ENCODE results near the gene RBM8A. TPM values are rescaled to one million over a fixed set of nuclear protein-coding genes. Genes with fewer than 3 reads are reported as not detected.

Gene RBM8A
- total RNA-seq, 4 donors from 2014 or later = 118 to 226 (median 146) TPM

GRCh38 chr1:145956781-145957442 lies 29.6 kb upstream of the RBM8A start:
- peak overlapping the region; percentile 97 for H3K27ac ChIP-seq
- H3K36me3 ChIP-seq = no peaks in the 10 kb centered on the region
- H3K4me1 ChIP-seq = no peaks in the 10 kb centered on the region
- no peaks in the 10 kb centered on the region for H3K27me3 ChIP-seq
- intact Hi-C loops (cut with DNase I; ENCODE audit: low total_unique reads) = no loop called here
- no peaks in the 10 kb centered on the region for H3K9me3 ChIP-seq
- TF ChIP-seq POLR2A (IDR thresholded peaks at IDR 0.05) (no peak), CTCF (IDR thresholded peaks at IDR 0.05) (peak in 1 of 4 experiments; percentile 5)
- DNase-seq = peak; percentile 66 to 72
- H3K4me3 ChIP-seq = peak overlapping the region; percentile 69 to 83

DNA sequence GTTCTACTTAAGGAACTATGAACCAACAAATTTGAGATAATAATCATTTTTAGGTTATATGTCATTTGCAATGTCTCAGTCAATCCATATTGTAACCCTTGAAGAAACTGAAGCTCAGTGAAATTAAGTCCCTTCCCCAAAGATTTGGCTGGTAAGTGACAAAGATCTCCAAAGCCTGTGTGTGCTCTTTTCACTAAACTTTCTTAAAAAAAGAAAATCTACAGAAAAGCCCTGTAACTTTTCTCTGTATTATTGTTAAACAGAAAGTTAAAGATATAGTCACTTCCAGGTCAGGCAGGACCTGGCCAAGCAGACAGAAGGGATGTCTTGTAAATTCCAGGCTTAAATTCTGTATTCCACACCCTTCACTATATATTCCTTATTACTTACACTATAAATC lies 29.1 kb upstream of the RBM8A start:
- Histone ChIP-seq H3K27me3 (no peaks in the 10 kb centered on the region), H3K4me3 (peak overlapping the region; percentile 69 to 83), H3K36me3 (no peaks in the 10 kb centered on the region), H3K27ac (peak overlapping the region; percentile 97), H3K9me3 (no peaks in the 10 kb centered on the region), H3K4me1 (no peaks in the 10 kb centered on the region)
- TF ChIP-seq CTCF (IDR thresholded peaks at IDR 0.05) (no peak), POLR2A (IDR thresholded peaks at IDR 0.05) (no peak)
- no peak for DNase-seq
- intact Hi-C loops (cut with DNase I; ENCODE audit: low total_unique reads) = no loop called here

DNA sequence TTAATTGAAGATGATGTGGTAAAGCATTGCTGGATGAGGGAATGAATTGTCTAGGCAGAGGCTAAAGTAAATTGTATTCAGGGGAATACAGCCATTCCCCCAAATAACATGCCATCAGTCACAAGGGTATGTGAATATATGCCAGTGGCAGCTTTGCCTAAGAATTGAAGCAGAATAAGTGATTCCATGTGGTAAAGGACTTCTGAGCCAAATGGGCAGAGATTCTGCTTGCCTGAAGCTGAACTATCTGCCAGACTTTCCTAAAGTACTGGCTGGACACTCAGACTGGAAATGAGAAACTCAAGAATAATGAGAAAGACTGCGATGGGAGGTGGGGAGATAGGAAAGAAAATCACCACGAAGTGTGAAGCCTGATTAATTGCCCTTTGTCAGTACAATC lies 28.2 kb upstream of the RBM8A start:
- peak overlapping the region in 1 of 2 donors; percentile 83 for H3K4me3 ChIP-seq
- no peak for DNase-seq
- H3K27ac ChIP-seq = peak overlapping the region; percentile 97
- no peak for TF ChIP-seq CTCF (IDR thresholded peaks at IDR 0.05)
- TF ChIP-seq POLR2A (IDR thresholded peaks at IDR 0.05) = no peak
- H3K36me3 ChIP-seq = no peaks in the 10 kb centered on the region
- H3K4me1 ChIP-seq = no peaks in the 10 kb centered on the region
- no peaks in the 10 kb centered on the region for H3K27me3 ChIP-seq
- intact Hi-C loops (cut with DNase I; ENCODE audit: low total_unique reads) = no loop called here
- no peaks in the 10 kb centered on the region for H3K9me3 ChIP-seq

- no peaks in the 10 kb centered on the region for H3K9me3 ChIP-seq
- DNase-seq = no peak
- H3K4me3 ChIP-seq = no peak overlapping the region
- H3K4me1 ChIP-seq = no peaks in the 10 kb centered on the region
- intact Hi-C loops (cut with DNase I; ENCODE audit: low total_unique reads) = no loop called here
- H3K36me3 ChIP-seq = no peaks in the 10 kb centered on the region
- TF ChIP-seq POLR2A (IDR thresholded peaks at IDR 0.05) (no peak), CTCF (IDR thresholded peaks at IDR 0.05) (no peak)
- H3K27ac ChIP-seq = peak overlapping the region in 1 of 2 donors; percentile 28
- H3K27me3 ChIP-seq = no peaks in the 10 kb centered on the region
These were observed 26.6 kb upstream of the RBM8A start for GRCh38 chr1:145953861-145954260.

- intact Hi-C loops (cut with DNase I; ENCODE audit: low total_unique reads) = no loop called here
- no peak overlapping the region for H3K4me3 ChIP-seq
- no peak for DNase-seq
- H3K9me3 ChIP-seq = no peaks in the 10 kb centered on the region
- TF ChIP-seq CTCF (IDR thresholded peaks at IDR 0.05) = no peak
- TF ChIP-seq POLR2A (IDR thresholded peaks at IDR 0.05) = no peak
- H3K27me3 ChIP-seq = no peaks in the 10 kb centered on the region
- H3K27ac ChIP-seq = no peak overlapping the region
- no peaks in the 10 kb centered on the region for H3K4me1 ChIP-seq
- no peaks in the 10 kb centered on the region for H3K36me3 ChIP-seq
These were observed 25.6 kb upstream of the RBM8A start for GRCh38 chr1:145952903-145953302.

Measured in uterus (tissue), 4 donors.